ENCODE results near the gene TAF11L4.
"Not testable (repeated sequence)": the region's sequence is repeated elsewhere in the genome, so short reads cannot be mapped to it uniquely, and the experiment has no call there.

Gene TAF11L4

DNA sequence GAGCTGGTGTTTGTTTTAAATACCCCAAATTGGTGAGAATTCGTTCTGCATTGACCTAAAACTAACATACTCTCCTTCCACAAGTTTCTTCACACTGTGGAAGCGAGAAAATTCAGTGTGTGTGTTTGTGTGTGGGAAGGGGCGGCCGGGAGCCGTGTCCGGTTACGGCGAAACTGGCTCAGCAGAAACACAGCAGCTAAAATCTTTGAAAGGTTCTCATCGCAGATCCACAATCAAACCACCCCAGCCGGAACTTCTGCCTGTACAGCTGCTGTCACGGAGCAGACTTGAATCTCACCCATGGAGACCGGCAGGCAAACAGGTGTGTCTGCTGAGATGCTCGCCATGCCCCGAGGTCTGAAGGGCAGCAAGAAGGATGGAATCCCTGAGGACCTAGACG, at the start of gene TAF11L4:
TAF11L4 (plus strand) TSS at position 301 of the 400 bp plus-strand sequence.
- DNase-seq (ENCODE audit: low read depth in 2 of 2), result not testable (repeated sequence)

DNA sequence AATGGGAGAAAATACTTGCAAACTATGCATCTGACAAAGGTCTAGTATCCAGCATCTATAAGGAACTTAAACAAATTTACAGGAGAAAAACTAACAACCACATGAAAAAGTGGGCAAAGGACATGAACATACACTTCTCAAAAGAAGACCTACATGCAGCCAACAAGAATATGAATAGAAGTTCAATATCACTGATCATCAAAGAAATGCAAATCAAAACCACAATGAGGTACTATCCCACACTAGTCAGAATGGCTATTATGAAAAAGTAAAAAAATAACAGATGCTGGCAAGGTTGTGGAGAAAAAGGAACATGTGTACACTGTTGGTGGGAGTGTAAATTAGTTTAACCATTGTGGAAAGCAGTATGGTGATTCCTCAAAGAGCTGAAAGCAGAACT, 46.5 kb upstream of the TAF11L4 start:
- DNase-seq (ENCODE audit: low read depth in 2 of 2), result not testable (repeated sequence)

DNA sequence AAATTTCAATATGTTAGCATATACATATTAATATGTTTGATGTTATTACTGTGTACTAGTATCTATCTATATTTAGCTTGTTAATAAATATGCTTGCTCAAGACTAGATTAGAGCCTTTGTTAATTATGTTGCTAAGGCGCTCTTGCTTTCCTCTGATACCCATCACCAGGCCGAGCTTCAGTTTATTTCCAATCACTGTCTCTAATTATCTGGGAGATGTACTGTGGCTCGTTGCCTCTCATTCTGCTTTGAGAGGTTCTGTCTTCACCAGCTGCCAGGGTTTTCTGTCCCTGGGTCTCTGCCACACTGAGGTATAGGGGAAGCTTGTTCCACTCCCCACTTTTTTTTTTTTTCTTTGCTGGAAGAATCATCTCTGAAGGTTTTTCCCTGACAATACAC, 44.6 kb upstream of the TAF11L4 start:
- no peak for DNase-seq (ENCODE audit: low read depth in 2 of 2)

DNA sequence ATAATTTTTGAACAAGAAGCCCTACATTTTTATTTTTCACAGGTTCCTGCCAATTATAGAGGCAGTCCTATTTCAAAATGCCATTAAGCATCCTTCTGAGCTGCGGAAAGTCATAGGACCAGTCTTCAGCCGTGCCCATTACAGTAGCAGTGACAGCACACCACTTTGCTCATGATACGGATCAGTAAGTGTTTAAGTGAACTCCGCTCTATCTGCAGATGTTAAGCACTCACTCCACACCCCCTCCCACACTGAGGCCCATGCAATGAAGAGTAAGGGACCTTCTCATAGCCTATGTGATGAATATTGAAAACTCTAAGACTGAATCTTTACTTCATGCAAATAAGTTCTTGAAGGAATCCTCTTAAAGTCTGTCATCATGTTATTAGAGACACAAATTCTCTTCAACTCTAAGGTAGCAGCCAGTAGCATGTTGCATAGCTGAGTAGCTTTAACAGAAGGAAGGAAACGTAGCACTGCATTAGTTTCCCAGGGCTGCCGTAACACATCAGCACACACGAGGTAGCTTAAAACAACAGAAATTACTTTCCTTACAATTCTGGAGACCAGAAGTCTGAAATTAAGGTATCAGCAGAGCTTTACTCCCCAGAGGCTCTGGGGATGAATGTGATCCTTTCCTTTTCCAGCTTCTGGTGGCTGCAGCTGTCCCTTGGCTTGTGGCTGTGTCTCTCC, 43.9 kb upstream of the TAF11L4 start:
- no peak for DNase-seq (ENCODE audit: low read depth in 2 of 2)

DNA sequence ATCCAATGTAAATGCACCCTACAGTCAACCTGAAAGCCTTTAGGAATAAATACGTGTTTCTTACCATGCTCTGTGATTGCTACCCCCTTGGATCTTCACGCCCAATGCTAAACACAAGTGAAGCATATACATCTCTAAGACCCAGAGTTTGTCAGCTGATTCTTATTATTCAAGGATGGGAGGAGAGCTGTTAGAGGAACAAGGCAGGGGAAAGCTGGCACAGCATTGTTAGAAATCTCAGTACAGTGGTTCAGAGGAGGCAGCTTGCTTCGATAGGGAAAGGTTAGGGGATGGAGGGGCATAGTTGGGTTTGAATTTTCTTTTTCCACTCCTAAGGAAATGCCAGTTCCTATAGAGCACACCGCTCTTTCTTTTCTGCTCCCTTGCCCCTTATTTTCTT, 40.2 kb upstream of the TAF11L4 start:
- no peak for DNase-seq (ENCODE audit: low read depth in 2 of 2)

DNA sequence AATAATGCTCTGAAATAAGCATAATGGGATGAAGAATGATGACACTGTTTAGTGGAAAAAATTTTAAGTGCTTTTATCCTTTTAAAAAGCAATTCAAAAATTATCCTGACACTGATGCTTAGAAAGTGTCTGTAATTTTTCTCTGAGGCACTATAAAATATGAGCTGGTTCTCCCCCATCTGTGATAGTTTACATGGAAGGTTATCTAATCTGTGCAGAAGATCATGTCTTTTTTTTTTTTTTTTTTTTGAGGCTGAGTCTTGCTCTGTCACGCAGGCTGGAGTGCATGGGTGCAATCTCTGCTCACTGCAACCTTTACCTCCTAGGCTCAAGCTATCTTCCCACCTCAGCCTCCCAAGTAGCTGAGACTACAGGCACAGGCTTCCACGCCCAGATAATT, 38.8 kb upstream of the TAF11L4 start:
- DNase-seq (ENCODE audit: low read depth in 2 of 2), result no peak

DNA sequence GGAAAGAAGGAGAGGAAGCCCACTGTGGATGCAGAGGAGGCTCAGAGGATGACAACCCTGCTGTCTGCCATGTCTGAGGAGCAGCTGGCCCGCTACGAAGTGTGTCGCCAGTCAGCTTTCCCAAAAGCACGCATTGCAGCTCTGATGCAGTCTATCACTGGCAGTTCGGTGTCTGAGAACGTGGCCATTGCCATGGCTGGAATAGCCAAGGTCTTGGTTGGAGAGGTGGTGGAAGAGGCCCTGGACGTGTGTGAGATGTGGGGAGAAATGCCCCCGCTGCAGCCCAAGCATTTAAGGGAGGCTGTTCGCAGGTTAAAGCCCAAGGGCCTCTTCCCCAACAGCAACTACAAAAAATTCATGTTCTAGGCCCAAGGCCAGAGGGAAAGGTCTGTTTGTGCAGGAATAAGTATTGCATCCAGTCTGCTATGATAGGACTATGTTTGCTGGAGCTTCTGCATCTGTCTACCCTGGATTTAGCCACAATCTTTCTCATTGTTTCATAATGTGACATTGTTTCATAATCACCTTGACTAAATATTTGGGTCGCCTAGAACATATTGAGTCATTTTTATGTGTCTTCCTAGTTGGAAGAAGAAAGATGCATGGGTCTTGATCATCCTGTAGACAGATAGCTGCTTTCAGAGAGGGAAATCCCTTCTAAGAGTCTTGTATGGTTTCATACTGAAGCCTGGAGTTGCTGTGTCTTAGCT, 35.0 kb upstream of the TAF11L4 start:
- not testable (repeated sequence) for DNase-seq (ENCODE audit: low read depth in 2 of 2)

DNA sequence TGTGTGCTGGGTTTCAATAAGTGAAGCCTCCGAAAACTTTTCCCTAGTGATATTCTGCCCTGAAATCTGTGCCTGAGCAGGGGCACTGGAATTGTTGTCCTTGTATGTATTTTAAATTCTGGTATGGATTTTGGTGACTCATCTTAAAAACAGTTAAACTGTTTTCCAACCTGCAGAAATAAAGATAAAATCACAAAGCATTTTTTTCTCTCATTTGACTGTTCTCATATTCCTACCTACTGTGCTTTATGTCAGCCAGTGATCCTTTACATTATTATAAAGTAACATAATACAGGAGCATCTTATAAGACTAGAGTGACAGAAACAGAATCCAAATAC, 34.5 kb upstream of the TAF11L4 start:
- DNase-seq (ENCODE audit: low read depth in 2 of 2), result no peak

DNA sequence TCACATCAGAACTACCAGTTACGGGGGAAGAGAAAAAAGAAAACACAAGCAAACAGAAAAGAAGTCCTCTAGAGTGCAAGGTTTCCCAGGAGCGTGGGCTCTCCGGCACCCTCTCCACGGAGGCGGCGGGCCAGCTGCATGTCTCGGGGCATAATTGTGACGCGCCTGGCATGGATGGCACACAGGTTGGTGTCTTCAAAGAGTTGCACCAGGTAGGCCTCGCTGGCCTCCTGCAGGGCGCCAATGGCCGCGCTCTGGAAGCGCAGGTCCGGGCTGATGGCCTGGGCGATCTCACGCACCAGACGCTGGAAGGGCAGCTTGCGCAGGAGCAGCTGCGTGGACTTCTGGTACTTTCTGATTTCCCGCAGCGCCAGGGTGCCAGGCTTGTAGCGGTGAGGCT, 30.3 kb upstream of the TAF11L4 start:
- not testable (repeated sequence) for DNase-seq (ENCODE audit: low read depth in 2 of 2)

DNA sequence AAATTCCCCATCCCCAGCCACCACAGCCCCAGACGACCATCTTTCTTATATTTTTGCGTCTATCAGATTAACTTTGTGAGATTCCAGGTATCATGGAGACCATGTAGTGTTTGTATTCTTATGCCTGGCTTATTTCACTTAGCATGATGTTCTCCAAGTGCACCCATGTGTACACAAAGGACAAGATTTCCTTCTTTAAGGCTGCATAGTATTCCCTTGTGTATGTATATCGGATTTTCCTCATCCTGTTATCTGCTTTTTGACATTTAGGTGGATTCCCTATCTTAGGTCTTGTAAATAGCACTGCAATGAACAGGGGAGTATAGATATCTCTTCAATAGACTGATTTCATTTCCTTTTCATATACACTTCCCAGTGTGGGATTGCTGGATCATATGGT, 28.8 kb upstream of the TAF11L4 start:
- no peak for DNase-seq (ENCODE audit: low read depth in 2 of 2)

DNA sequence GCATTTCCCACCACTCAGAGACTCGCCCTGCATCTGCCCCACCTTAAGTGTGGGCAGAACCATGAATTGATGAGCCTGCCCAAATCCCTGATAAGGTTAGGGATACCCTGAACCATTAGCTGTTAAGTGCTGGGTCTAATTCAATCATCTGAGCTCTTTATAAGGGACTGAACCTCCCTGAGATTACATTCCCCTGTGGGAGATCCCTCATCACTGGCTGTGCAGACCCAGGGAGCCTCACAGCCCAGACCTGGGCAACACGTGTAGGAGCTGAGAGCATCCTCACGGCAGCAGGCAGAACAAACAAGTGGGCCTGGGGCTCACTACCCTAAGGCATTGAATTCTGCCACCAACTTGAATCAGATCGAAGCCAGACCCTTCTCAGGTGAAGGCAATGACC, 24.2 kb upstream of the TAF11L4 start:
- no peak for DNase-seq (ENCODE audit: low read depth in 2 of 2)

DNA sequence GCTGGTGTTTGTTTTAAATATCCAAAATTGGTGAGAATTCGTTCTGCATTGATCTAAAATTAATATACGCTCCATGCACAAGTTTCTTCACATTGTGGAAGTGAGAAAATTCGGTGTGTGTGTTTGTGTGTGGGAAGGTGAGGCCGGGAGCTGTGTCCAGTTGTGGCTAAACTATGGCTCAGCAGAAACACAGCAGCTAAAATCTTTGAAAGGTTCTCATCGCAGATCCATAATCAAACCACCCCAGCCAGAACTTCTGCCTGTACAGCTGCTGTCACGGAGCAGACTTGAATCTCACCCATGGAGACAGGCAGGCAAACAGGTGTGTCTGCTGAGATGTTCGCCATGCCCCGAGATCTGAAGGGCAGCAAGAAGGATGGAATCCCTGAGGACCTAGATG, 23.7 kb upstream of the TAF11L4 start, which contains the start of gene TAF11L2:
TAF11L2 (plus strand) TSS at position 301 of the 400 bp plus-strand sequence.
- not testable (repeated sequence) for DNase-seq (ENCODE audit: low read depth in 2 of 2)

DNA sequence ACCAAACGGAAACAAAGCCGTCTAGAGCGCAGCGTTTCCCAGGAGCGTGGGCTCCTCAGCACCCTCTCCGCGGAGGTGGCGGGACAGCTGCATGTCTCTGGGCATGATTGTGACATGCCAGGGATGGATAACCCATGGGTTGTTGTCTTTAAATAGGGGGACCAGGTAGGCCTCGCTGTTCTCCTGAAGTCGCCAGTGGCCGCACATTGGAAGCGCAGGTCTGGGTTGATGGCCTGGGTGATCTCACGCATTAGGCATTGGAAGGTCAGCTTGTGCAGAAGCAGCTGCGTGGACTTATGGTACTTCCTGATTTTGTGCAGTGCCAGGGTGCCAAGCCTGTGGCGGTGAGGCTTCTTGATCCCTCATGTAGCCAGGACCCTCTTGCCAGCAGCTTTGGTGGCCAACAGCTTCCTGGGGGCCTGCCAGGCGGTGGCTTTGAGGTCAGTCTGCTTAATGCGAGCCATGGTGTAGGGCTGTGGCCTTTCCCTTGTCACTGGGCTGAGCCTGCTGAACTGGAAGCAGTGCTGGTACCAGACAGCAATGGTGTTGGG, 9.8 kb upstream of the TAF11L4 start:
- no peak for DNase-seq (ENCODE audit: low read depth in 2 of 2)

DNA sequence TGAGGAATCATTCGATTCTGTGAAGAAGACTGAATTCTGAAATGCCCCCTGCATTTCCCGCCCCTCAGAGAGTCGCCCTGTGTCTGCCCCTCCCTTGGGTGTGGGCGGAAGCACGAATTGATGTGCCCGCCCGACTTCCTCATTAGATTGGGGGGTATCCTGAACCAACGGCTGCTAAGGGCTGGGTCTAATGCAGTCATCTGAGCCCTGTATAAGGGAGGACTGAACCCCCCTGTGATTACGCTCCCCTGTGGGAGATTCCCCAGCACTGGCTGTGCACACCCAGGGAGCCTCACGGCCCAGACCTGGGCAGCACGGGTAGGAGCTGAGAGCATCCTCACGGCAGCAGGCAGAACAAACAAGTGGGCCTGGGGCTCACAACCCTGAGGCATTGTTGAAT, 4.1 kb upstream of the TAF11L4 start:
- not testable (repeated sequence) for DNase-seq (ENCODE audit: low read depth in 2 of 2)

DNA sequence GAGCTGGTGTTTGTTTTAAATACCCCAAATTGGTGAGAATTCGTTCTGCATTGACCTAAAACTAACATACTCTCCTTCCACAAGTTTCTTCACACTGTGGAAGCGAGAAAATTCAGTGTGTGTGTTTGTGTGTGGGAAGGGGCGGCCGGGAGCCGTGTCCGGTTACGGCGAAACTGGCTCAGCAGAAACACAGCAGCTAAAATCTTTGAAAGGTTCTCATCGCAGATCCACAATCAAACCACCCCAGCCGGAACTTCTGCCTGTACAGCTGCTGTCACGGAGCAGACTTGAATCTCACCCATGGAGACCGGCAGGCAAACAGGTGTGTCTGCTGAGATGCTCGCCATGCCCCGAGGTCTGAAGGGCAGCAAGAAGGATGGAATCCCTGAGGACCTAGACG, 3.5 kb upstream of the TAF11L4 start, which contains the start of gene TAF11L3:
TAF11L3 (plus strand) TSS at position 301 of the 400 bp plus-strand sequence.
- DNase-seq (ENCODE audit: low read depth in 2 of 2), result not testable (repeated sequence)

DNA sequence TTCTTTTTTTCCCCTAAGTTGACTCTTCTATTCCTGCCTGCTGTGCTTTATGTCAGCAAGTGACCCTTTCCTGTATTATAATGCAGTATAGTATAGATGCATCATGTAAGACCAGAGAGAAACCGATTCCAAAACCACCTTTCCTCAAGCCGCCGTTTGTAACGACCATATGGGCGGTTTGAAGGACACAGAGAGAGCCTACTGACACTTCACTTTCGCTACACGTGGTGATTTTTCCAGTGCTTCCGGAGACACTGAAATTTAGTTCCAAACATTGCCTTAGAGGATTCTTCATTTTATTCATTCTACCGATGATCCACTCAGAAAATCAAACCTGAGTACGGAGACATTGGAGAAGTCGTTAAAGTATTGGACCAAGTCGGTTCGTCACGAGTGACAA, 2.1 kb upstream of the TAF11L4 start:
- not testable (repeated sequence) for DNase-seq (ENCODE audit: low read depth in 2 of 2)

DNA sequence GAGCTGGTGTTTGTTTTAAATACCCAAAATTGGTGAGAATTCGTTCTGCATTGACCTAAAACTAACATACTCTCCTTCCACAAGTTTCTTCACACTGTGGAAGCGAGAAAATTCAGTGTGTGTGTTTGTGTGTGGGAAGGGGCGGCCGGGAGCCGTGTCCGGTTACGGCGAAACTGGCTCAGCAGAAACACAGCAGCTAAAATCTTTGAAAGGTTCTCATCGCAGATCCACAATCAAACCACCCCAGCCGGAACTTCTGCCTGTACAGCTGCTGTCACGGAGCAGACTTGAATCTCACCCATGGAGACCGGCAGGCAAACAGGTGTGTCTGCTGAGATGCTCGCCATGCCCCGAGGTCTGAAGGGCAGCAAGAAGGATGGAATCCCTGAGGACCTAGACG, 3.3 kb downstream of the TAF11L4 start, which contains the start of gene TAF11L5:
TAF11L5 (plus strand) TSS at position 301 of the 400 bp plus-strand sequence.
- DNase-seq (ENCODE audit: low read depth in 2 of 2), result not testable (repeated sequence)

DNA sequence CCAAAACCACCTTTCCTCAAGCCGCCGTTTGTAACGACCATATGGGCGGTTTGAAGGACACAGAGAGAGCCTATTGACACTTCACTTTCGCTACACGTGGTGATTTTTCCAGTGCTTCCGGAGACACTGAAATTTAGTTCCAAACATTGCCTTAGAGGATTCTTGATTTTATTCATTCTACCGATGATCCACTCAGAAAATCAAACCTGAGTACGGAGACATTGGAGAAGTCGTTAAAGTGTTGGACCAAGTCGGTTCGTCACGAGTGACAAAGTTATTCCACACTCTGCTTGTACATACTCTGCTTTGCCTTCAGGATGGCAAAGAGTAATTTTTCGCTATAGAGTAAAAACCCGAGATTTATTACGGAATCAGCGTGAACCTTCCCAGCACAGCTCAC, 4.9 kb downstream of the TAF11L4 start:
- DNase-seq (ENCODE audit: low read depth in 2 of 2), result not testable (repeated sequence)

DNA sequence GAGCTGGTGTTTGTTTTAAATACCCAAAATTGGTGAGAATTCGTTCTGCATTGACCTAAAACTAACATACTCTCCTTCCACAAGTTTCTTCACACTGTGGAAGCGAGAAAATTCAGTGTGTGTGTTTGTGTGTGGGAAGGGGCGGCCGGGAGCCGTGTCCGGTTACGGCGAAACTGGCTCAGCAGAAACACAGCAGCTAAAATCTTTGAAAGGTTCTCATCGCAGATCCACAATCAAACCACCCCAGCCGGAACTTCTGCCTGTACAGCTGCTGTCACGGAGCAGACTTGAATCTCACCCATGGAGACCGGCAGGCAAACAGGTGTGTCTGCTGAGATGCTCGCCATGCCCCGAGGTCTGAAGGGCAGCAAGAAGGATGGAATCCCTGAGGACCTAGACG, 6.8 kb downstream of the TAF11L4 start, which contains the start of gene TAF11L6:
TAF11L6 (plus strand) TSS at position 301 of the 400 bp plus-strand sequence.
- not testable (repeated sequence) for DNase-seq (ENCODE audit: low read depth in 2 of 2)
